Transverse colon (tissue), 4 donors: ENCODE data around the gene HCAR1. TPM values are rescaled to one million over a fixed set of nuclear protein-coding genes. Genes with fewer than 3 reads are reported as not detected.

Experiments used
- DNase-seq: peaks from one replicate; pipeline ENCODE4 v3.0.0-alpha.2; 2019
- H3K27ac ChIP-seq, 4 donors: fragments of 200-600 bp; sonication (generic); 2 replicates each; pipeline ENCODE4 v1.5.1; 2016 to 2018; ENCODE audit warnings: inconsistent platforms in 4 of 4
- H3K27me3 ChIP-seq: fragments of 200-600 bp; sonication (generic); 2 replicates; pipeline ENCODE4 v1.5.1; 2017; ENCODE audit warnings: inconsistent platforms
- H3K36me3 ChIP-seq, 4 donors: fragments of 200-600 bp; sonication (generic); 2 replicates each; pipeline ENCODE4 v1.5.1; 2017 to 2019; ENCODE audit warnings: inconsistent platforms in 4 of 4
- H3K4me1 ChIP-seq, 4 donors: fragments of 200-600 bp; sonication (generic); 2 replicates each; pipeline ENCODE4 v1.5.1; 2017 to 2020; ENCODE audit warnings: inconsistent platforms in 4 of 4
- H3K4me3 ChIP-seq, 4 donors: fragments of 200-600 bp; sonication (generic); 1 replicate in 1 of 4; 2 replicates in 3 of 4; pipeline versions ENCODE4 v1.5.1 to v1.6.1; 2017 to 2019; ENCODE audit warnings: inconsistent platforms in 4 of 4
- H3K9me3 ChIP-seq, 2 donors: fragments of 200-600 bp; sonication (generic); 2 replicates each; pipeline ENCODE4 v1.5.1; 2017 to 2019; ENCODE audit warnings: inconsistent platforms in 2 of 2
- CTCF ChIP-seq, 5 experiments: fragments of 200-600 bp in 3 of 5; fragments of 450-650 bp in 2 of 5; sonication (generic) in 3 of 5; IDR thresholded peaks; 1 replicate in 2 of 5; 2 replicates in 3 of 5; pipeline ENCODE4 v1.5.1; 2016 to 2017; ENCODE audit warnings: antibody characterized with exemption in 5 of 5, inconsistent platforms in 3 of 5, mild to moderate bottlenecking in 2 of 5, moderate library complexity in 1 of 5
- EP300 ChIP-seq: sonication (generic); formaldehyde crosslinking; IDR thresholded peaks from one replicate; pipeline ENCODE4 v1.6.1; 2017; ENCODE audit warnings: antibody characterized with exemption, low read depth
- POLR2A ChIP-seq: fragments of 450-650 bp; IDR thresholded peaks from one replicate; pipeline ENCODE4 v1.6.1; 2016; ENCODE audit warnings: antibody characterized with exemption, mild to moderate bottlenecking, moderate library complexity
- POLR2AphosphoS5 ChIP-seq, 3 donors: sonication (generic); formaldehyde crosslinking; IDR thresholded peaks; one replicate each; pipeline ENCODE4 v1.6.1; 2016; ENCODE audit warnings: antibody characterized with exemption in 3 of 3
- WGBS, 2 donors: methylation state at CpG; one replicate each; pipeline ENCODE4 v1.1.5; 2018; ENCODE audit warnings: low coverage in 1 of 2; 5-methylcytosine and 5-hydroxymethylcytosine counted together
- in situ Hi-C, 4 donors: fragments of 200-750 bp; cut with MboI; loops; one replicate each; pipeline versions ENCODE4 v1.15.0 to v1.15.1; 2017; ENCODE audit warnings: low sequenced_read_pairs in 3 of 4, low pct_ligation_motif_present in 1 of 4, low pct_unique_long_range_greater_than_20kb in 1 of 4
- intact Hi-C: fragments of 100-400 bp; cut with DNase I; formaldehyde crosslinking; loops from one replicate; pipeline ENCODE4 v1.15.1; 2023; ENCODE audit warnings: low total_unique reads
- total RNA-seq, 4 donors: library from RNA; depleted of rRNA; stranded (reverse); fragments of >200 nt; gene quantifications; one replicate each; pipeline ENCODE4 v1.1.0, GENCODE V29; 2016

HCAR1 gene
- under 1 TPM in 1 of 4 donors, not detected in 3; 0.16 TPM for total RNA-seq

- in situ Hi-C loops = no loop called here
- TF ChIP-seq EP300 = no peak
- peak within 1 kb of the TSS in 1 of 4 donors; percentile 22 for H3K4me3 ChIP-seq
Observed at GRCh38 chr12:122730215-122731014, at the start of gene HCAR1. HCAR1 (minus strand) TSS chr12:122730844; CDS start chr12:122730339, 505 bp downstream.

GRCh38 chr12:122757568-122757967 is 26.9 kb upstream of the HCAR1 start:
- Histone ChIP-seq H3K9me3 (no peaks in the 10 kb centered on the region), H3K4me3 (no peak overlapping the region), H3K4me1 (peaks cover 7 to 13% (median 9%) of the 10 kb centered on the region in 4 donors), H3K27me3 (no peaks in the 10 kb centered on the region), H3K27ac (no peak overlapping the region), H3K36me3 (peaks cover 0 to 32% (median 14%) of the 10 kb centered on the region in 4 donors)
- intact Hi-C loops = no loop called here
- no peak for DNase-seq
- WGBS, 2 donors = 75 to 98% methylated on average over 1 of the region's 1 CpG
- in situ Hi-C loops = no loop called here
- TF ChIP-seq POLR2AphosphoS5 (IDR thresholded peaks at IDR 0.05) (no peak), CTCF (IDR thresholded peaks at IDR 0.05) (no peak), POLR2A (no peak), EP300 (no peak)

More at GRCh38 chr12:122730215-122731014, at the start of gene HCAR1:
- H3K4me1 ChIP-seq = no peaks in the 10 kb centered on the region
- H3K36me3 ChIP-seq = no peaks in the 10 kb centered on the region
- H3K27me3 ChIP-seq = no peaks in the 10 kb centered on the region
- no peak within 1 kb of the TSS for H3K27ac ChIP-seq
- H3K9me3 ChIP-seq = no peaks in the 10 kb centered on the region
- 57 to 69% methylated on average over 24 to 31 of the region's 32 CpGs for WGBS, 2 donors
- intact Hi-C loops = no loop called here
- DNase-seq = no peak

- no peak overlapping the region for H3K4me3 ChIP-seq
- 71 to 100% methylated on average over 1 of the region's 1 CpG for WGBS, 2 donors
- no peak overlapping the region for H3K27ac ChIP-seq
- peaks cover 0 to 24% (median 3%) of the 10 kb centered on the region in 4 donors for H3K36me3 ChIP-seq
- no peaks in the 10 kb centered on the region for H3K9me3 ChIP-seq
- intact Hi-C loops = no loop called here
- no peaks in the 10 kb centered on the region for H3K27me3 ChIP-seq
- TF ChIP-seq CTCF (IDR thresholded peaks at IDR 0.05) (no peak), POLR2AphosphoS5 (IDR thresholded peaks at IDR 0.05) (no peak), EP300 (no peak), POLR2A (no peak)
- DNase-seq = no peak
- in situ Hi-C loops = no loop called here
- peaks cover 9 to 22% (median 12%) of the 10 kb centered on the region in 4 donors for H3K4me1 ChIP-seq
Observed at GRCh38 chr12:122754790-122755189, 24.1 kb upstream of the HCAR1 start.

- H3K9me3 ChIP-seq = no peaks in the 10 kb centered on the region
- peak overlapping the region; percentile 80 to 88 (median 86) for H3K27ac ChIP-seq
- intact Hi-C loops = no loop called here
- 0 to 1% methylated on average over 4 to 5 of the region's 5 CpGs for WGBS, 2 donors
- in situ Hi-C loops = no loop called here
- no peak for DNase-seq
- peak overlapping the region; percentile 51 to 85 (median 71) for H3K4me3 ChIP-seq
- peaks cover 9 to 22% (median 12%) of the 10 kb centered on the region in 4 donors for H3K4me1 ChIP-seq
- TF ChIP-seq EP300 (no peak), POLR2AphosphoS5 (IDR thresholded peaks at IDR 0.05) (no peak), CTCF (IDR thresholded peaks at IDR 0.05) (no peak), POLR2A (no peak)
- H3K36me3 ChIP-seq = peaks cover 0 to 15% (median 3%) of the 10 kb centered on the region in 4 donors
- H3K27me3 ChIP-seq = no peaks in the 10 kb centered on the region
Observed at GRCh38 chr12:122753319-122753650, 22.6 kb upstream of the HCAR1 start.
